Measurements from ENCODE around the gene L1CAM.

L1CAM gene

DNA sequence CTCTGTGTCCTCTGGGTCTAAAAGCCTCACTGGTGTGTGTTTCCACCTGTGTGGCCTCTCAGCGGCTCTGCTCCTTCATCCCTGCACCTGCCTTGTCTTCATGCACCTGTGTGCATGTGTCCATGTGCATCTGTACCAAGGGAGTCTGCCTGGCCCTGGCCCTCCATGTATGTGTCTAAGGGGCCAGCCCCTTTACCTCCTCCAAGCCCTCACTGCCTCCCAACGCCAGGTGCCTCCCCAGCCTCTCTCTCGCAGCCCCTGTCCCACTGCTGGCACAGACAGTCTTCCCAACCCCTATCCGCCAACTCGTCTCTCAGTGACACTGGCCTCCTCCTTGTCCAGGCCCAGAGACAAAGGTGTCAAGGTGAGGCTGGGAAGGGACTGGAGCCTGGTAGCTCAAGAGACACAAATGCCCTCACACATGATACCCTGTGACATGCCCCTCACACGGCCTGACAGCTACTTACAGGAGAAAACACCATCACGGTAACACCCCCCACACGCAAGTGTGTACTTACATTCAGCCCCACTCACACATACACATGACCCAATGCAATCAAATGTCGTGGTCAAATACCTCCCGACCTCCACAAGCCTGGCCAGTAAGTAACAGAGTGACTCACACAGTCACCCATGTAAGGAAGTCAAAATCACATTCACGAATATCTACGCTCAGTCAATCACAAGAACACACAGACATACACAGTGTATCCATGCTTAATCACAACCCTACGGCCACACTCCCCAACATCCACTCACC lies 11.4 kb downstream of the L1CAM start:
- DNase-seq = no peak

GRCh38 chrX:153874085-153874365 lies 11.9 kb downstream of the L1CAM start:
- no peak for DNase-seq

DNA sequence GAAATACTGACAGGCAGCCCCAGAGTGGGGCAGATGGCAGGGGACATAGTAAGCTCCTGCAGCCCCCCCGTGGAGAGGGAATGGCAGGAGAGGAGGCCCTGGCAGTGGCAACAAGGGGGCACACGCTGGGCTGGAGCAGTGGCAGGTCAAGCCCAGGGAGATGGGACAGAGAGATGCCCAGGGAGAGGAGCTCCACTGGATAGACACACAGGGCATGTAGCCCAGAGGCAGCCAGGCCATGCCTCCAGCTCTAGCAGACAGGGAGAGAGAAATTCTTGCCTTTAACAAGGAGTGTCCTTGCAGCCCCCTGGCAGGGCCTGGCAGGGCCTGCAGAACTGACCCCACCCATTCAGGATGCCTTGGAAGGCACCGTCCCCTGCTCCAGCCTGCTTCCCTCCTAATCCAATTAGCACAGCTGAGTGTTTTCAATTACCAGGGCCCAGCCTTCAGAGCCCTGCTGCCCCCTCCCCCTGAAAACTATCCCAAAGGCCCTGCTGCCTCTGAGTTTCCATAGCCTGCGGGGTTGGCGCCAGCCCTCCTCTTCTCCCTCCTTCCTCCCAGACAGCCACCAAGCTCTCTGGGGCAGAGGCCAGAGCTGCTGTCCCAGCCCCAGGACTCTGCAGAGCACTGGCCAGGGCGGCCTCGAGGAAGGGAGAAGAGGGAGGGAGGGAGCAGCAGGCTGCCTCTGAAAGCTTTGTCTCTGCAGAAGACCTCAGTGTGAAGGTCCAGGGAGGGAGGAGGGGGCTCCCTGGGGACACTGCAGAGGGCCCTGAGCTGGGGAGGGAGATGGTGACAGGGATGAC lies 12.5 kb downstream of the L1CAM start:
- no peak for DNase-seq

GRCh38 chrX:153871946-153872878 lies 13.8 kb downstream of the L1CAM start:
- no peak for DNase-seq

- DNase-seq = no peak
These were observed 14.5 kb downstream of the L1CAM start for GRCh38 chrX:153871451-153871850.

GRCh38 chrX:153870791-153871360 lies 15.1 kb downstream of the L1CAM start:
- DNase-seq = no peak

DNA sequence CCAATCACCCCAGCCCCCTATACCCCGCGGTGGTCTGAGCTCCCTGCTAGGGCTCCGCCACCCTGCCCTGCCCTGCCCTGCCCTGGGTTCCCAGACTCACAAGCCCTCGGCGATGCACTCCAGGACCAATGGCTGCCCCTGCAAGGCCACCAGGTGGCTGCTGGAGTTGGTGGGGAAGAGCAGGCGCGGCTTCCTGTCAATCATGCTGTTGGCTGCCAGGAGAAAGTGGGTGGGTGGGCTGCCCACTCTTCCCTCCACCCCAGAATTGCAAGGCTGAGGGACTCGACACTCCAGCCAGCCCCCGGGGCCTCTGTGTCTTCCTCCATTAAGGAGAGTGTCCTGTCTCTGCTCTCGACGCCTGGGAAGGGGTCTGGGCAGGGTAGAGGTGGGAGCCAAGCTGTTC lies 15.7 kb downstream of the L1CAM start:
- DNase-seq = no peak

- DNase-seq = no peak
These were observed 16.3 kb downstream of the L1CAM start for GRCh38 chrX:153869473-153870287.

GRCh38 chrX:153868576-153869472 lies 17.1 kb downstream of the L1CAM start:
- DNase-seq = no peak

DNA sequence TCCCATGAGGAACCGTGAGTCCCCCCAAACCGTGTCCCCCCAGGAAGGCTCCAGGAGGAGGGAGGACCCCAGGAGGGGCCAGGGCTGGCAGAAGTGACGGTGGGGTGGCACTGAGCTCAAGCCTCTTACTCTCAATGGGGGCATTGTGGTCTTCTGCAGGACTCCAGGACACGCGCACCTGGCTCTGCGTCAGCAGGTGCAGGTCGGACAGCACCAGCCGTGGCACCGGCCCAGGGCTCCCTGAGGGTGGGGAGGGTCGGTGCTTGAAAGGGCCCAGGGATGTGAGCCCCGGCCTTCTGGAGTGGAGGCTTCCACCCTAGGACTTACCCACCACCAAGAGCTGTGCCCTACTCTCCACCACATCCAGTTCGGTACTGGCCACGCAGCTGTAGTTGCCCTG lies 18.3 kb downstream of the L1CAM start:
- no peak for DNase-seq

GRCh38 chrX:153867139-153867538 lies 18.8 kb downstream of the L1CAM start:
- no peak for DNase-seq

GRCh38 chrX:153866302-153867019 lies 19.5 kb downstream of the L1CAM start:
- no peak for DNase-seq

DNA sequence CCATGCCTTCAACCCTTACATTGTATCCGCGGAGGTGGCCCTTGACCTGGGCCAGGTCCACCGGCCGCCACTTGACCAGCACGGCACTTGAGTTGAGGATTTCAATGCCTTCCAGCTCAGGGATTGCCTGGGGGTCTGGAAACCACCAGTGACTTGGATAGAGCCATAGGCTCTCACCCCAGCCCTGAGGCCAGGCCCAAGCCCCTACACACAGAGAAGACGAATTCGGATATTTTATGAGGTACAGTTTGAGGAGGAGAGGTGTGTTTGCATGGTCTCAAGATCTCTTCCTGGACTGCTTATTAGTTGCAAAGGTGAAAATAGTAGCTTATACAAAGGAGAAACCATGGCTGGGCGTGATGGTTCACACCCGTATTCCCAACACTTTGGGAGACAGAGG lies 20.3 kb downstream of the L1CAM start:
- DNase-seq = no peak

DNA sequence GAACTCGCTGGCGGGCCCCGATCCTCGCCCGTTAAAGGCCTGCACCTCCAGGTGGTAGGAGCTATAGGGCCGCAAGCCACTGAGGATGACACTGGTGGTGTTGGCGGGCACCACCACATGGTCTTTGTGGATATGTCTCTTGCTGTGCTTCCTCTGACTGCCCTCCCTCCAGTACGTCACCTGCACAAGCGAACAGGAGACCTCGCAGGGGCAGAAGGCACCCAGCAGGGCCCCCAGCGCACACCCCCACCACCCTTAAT lies 20.7 kb downstream of the L1CAM start:
- DNase-seq = no peak

DNA sequence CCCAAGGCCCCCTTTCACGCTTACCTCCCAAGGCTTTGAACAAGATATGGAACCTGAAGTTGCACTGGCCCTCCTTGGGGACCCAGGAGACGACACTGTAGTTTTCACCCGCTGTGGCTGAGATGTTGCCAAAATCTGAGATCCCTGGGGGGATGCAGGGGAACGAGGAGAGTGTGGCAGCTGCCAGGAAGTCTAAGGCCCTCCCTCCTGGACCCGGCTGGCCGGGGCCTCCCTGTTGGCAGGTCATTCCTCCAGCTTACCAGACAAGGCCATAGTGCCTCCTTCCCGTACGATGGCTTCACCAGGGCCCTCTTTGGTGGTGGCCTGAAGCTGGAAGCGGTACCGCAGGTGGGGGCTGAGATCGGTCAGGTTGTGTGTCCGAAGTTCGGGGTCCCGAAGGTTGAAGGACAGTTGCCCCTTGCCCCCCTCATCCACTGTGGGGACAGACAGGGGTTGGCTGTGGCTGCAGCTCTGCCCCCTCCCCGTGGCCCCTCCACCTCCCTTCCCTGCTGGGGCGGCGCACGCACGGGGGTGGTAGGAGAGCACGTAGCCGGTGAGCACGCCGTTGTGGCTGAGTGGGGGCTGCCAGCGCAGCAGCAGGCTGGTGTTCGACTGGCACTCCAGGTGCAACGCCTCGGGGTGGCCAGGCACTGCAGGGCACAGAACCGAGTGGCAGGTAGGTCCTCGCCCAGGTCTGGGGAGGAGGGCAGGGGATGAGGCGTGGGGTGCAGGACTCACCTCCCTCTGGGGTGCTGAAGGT lies 21.2 kb downstream of the L1CAM start:
- no peak for DNase-seq

GRCh38 chrX:153864101-153864500 lies 21.9 kb downstream of the L1CAM start:
- DNase-seq = no peak

GRCh38 chrX:153863251-153863991 lies 22.6 kb downstream of the L1CAM start:
- no peak for DNase-seq

GRCh38 chrX:153862369-153863250 lies 23.4 kb downstream of the L1CAM start:
- DNase-seq = no peak

All from SHP77 (cell line).